Ishikawa (cell line): Measurements from ENCODE around the gene XRCC1.

Experiments used
- CEBPB ChIP-seq: IDR thresholded peaks from 2 replicates; pipeline ENCODE4 v1.6.1; 2012
- EP300 ChIP-seq: IDR thresholded peaks from 2 replicates; pipeline ENCODE4 v1.6.1; 2012; ENCODE audit warnings: borderline replicate concordance
- TCF12 ChIP-seq: IDR thresholded peaks from 2 replicates; pipeline ENCODE4 v1.6.1; 2012; ENCODE audit warnings: low read depth
- YY1 ChIP-seq: IDR thresholded peaks from 2 replicates; pipeline ENCODE4 v1.6.1; 2012; ENCODE audit warnings: low read depth

DNA sequence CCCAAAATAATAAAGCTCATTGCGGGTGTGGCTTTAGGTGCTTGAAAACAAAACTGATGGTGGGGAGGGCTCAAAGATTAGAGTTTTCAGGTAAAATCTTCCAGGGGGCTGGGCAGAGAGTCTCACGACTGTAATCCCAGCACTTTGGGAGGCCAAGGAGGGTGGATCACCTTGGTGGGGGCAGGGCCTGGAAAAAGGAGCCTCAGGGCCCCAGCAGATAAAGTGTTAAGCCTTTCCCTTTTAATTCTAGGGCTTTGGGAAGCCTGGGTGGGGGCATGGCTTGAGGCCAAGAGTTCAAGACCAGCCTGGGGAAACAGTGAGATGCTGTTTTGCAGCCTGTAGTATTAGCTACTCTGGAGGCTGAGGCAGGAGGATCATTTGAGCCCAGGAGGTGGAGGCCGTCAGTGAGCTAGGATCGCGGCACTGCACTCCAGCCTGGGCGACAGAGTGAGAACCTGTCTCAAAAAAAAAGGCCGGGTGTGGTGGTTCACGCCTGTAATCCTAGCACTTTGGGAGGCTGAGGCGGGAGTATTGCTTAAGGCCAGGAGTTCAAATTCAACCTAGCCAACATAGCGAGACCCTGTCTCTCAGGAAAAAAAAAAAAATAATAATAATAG, 18.9 kb upstream of the XRCC1 start:
- no peak for TF ChIP-seq EP300
- TF ChIP-seq YY1: no peak
- TF ChIP-seq TCF12: no peak
- TF ChIP-seq CEBPB: no peak
